ENCODE measurements around the gene RBBP8NL.
"Not testable (repeated sequence)": the region's sequence is repeated elsewhere in the genome, so short reads cannot be mapped to it uniquely, and the experiment has no call there.

Gene RBBP8NL

DNA sequence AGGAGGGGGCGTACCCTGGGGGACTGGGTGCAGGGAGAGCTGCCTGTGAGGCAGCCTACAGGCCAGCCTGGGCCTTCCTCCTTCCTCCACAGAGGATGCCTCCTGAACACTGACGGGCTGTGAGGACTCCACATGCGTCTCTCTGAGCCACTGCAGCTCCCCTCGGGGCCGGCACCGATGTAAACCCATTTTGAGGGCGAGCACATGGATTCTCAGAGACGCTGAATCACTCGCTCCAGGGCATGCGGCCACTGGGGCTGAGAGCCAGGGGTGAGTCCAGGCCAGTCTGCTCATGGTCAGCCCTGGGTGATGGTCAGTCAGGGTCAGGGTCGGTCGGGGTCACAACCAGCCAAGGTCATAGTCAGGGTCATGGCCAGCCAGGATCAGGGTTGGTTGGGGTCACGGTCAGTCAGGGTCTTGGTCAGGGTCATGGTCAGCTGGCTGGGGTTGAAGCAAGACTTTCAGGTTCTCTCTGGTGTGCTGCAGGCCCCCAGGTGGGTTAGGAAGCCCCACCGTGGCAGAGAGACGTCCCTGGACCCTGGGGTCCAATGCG, 14.7 kb upstream of the RBBP8NL start:
- DNase-seq (ENCODE audit: low read depth in 2 of 2): no peak

DNA sequence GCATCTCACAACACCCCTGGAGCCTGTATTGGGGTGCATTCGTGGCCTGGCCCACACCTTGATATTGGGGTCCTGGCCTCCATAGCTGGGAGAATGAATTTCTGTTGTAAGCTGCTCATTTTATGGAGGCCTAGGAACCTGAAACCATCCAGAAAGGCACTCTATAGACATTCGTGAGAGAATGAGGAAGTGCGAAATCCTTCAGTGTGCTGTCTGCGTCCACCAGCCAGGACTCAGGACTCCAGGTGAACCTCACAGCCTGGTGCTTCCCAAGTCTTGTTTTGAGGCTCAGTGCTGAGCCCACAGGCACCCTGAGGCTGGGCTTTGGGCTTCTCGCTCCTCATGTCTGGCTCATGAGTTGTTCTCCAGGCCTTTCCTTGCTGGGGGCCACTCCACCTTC, 11.9 kb upstream of the RBBP8NL start:
- DNase-seq (ENCODE audit: low read depth in 2 of 2): no peak

DNA sequence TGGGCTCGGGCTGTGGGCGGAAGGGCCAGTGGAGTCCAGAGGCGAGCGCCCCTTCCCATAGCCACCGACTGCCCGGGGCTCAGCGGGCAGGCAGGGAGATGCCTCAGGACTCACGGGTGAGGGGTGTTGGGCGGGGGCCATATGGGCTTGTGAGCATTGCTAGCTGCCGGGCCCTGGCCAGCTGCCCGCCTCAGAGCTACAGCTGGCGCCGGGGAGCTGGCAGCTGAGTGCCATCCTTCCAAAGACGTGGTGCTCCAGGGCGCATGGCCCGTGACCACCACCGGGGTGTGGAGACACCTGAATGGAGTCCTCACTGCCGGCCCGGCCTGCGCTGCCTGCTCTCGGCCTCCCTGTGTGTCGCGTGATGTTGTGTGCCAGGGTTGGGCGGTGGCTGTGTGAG, 10.6 kb upstream of the RBBP8NL start:
- no peak for DNase-seq (ENCODE audit: low read depth in 2 of 2)

DNA sequence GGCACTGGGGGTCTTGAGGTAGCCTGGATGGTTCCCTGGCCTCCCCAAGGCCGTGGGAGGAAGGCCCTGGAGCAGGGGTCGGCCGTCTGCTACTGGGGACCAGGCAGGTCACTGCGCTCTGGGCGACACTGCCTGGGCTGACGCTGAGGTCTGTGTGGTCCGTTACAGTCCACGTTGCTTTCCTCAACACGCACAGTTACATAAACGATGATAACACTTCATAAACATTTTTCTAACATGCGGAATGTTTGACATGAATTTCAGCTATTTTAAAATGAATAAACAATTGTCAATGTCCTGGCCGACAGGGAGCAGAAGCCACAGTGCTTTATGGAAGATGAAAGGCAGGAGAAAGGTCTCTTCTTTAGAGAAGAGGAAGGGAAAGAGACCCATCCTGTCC, 10.2 kb upstream of the RBBP8NL start:
- no peak for DNase-seq (ENCODE audit: low read depth in 2 of 2)

DNA sequence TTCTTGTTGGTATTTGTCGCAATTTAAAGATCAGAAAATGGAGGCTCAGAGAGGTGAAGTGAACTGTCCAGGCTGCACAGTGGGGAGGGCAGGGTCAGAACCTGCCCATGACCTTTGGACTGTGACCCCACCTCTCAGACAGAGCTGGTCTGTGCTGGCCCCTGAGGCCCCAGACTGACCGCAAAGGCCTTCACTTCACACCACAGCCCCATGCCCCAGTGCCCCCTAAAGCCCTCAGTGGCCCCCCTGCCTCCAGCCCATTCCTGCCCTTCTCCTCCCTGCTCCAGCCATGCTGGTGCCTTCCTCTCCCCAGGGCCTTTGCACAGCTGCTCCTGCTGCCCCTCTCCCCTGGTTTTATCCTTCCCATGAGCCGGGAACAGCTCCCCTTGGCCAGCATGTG, 9.4 kb upstream of the RBBP8NL start:
- DNase-seq (ENCODE audit: low read depth in 2 of 2): no peak

DNA sequence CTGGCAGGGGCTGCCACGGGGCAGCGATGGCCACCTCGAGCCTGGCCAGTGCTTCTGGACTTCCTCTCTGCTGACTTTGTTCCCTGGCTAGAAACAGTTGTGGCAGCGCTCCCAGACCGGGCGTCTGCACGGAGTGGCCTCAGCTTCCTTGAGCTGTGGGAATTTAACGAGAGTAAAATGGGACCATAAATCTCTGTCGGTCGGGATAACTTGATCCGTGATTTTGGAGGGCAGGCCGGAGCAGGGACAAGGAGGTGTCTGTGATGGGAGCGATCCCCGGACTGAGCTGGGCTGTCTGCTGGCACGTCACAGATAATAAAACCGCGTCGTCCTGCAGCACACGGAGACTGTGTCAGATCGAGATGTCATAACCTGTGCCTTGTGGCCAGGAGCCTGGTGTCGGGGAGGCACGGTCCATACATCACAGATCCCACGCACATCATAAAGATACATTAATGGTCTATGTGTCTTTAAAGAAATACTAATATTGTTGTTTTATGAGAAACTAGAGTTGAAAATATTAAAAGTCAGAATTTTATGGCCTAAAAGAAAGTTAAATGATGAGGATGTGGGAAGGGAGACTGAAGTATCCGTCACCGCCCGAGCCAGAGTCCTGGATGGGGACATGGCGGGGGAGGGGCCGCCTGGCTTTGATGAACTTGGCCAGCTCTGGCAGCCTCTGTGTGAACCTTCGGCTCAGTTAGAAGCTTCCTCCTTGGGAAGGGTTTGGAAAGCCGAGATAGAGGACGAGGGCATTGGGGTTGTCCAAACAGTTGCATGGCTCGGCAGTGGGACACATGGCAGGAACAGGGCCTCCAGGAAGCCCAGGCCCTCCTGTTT, 6.5 kb upstream of the RBBP8NL start:
- DNase-seq (ENCODE audit: low read depth in 2 of 2): no peak

DNA sequence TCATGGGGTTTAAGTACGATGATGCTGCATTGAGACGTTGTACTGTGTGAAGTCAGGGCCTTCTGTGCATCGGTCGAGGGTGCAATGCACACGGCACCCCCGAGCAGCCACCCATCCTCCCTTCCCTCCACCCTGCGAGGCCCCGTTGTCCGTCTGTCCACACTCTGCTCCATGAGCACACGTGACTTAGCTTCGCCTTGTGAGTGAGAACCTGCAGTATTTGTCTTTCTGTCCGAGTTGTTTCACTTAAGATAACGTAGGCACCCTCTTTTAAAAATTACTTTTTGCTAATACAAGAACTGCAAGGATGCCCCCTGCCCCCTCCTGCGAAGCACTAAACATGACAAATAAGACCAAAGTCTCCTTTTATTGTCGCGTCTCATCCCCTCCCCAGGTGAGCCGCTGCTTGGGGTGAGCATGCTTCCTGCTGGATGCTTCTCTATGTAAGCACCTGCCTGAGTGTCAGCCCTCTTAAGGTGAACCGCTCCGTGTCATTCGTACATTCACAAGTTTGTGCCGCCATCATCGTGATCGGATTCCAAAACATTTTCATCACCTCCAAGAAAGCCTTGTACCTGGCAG, 3.6 kb upstream of the RBBP8NL start:
- no peak for DNase-seq (ENCODE audit: low read depth in 2 of 2)

DNA sequence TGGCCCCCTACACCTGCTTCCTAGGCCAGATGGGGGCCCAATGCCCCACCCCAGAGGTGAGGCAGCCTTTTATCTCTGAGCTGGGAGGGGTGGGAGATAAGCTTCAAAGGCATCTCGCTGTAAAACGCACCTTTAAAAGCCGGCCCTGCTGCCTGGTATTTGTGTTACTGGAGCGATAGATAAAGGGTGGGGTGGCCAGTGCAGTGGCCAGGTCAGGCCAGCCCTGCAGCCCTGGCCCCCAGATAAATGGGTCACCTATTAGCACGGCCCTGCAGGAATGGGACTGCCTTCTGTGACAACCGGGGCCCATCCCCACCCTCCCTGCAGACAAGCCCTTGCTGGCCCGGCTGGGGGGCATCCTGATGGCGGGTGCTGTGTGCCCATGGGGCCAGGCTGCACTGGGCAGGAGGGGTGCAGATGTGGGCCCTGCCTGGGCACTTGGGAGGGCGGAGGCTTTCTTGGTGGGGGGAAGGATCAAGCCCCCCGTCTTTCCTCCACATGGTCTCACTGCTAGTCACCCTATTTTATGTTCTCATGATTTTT, 3.0 kb upstream of the RBBP8NL start:
- no peak for DNase-seq (ENCODE audit: low read depth in 2 of 2)

DNA sequence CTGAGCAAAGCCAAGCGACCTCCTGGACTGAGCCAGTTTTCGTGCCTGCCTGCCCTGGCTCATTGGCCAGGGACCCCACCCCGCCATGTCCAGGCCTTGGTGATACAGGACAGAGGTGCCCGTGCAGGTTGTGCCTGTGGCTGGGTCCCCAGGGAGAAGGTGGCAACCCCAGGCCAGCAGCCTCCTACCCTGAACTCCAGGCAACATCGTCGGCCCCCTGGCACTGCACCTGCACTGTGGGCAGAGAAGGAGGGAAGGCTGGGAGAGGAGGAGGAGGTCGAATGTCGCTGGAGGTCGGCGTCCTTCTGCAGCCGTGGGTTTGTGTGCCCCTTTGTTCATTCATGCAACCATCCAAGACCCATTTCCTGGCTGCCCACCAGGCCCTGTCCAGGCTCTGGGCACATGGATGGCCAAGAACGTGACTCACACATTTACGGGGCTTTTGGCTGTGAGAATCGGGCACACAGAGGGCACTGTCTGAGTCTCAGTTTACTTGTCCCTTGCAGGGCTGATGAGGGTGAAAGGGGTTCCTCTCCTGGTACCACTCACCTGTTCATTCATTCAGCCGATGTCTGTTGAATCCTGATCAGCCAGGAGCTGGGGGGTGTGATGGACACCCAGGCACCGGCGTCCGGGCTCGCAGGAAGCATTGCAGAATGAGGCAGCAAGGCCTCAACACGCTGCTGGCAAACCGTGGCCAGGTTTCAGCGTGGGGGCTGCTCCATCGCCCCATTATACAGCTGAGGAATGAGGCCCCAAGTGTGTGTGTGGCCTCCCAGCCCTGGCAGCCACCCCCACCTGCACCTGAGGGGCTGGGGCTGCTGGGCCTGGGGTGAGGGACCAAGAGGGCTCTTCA, 2.3 kb upstream of the RBBP8NL start:
- DNase-seq (ENCODE audit: low read depth in 2 of 2): no peak

DNA sequence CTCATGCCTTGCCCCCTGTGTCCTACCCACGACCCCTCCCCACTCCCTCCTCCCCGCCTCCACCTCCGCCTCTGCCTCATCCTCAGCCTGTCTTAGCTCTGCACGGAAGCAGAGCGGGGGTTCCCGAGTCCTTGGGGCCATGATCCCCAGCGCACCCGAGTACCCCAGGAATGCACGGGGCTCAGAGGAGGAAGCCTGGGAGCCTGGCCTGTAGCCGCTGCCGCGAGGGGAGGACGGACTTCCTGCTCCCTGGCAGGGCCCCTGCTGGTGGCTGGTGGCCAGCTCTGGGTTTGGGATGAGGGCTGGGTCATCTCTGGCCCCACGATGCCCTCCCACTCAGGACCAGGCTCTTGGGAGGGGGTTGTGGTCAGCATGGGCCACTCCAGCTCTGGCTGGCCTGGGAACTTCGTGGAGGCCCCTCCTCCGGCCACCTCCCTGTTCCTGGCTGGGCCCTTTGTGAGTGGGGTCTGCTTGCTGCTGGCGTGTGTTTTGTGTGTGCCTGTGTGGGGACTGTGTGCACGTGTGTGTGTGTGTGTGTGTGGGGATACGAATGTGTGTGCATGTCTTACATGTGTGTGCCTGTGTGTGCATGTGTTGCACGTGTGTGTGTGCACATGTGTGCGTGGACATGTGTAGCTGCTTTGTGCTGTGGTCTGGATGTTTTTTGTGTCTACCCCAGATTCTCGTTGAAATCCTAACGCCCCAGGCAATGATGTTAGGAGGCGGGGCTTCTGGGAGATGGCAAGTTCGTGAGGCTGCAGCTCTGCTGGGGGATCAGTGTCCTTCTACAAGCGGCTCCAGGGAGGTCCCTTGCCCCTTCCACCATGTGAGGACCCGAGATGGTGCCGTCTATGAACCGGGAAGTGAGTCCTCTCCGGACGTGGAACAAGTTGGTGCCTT, 1.3 kb upstream of the RBBP8NL start:
- no peak for DNase-seq (ENCODE audit: low read depth in 2 of 2)

DNA sequence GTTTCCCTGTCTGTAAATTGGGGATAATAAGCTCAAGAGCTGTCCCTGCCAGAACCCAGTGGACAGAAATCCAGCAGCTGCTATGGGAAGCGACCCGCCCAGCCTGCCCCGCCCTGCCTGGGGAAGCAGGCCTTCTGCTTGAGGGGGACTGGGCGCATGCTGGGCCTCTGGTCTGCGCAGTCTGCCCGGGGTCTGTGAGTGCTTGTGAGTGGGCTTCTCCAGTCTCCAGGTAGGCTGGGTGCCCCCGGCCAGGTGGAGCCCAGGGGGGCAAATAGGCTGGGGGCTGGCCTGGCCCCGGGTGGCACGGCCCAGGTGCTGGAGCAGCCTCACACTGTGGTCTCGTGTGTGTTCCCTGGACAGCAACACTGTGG, 648 bp upstream of the RBBP8NL start:
- no peak for DNase-seq (ENCODE audit: low read depth in 2 of 2)

DNA sequence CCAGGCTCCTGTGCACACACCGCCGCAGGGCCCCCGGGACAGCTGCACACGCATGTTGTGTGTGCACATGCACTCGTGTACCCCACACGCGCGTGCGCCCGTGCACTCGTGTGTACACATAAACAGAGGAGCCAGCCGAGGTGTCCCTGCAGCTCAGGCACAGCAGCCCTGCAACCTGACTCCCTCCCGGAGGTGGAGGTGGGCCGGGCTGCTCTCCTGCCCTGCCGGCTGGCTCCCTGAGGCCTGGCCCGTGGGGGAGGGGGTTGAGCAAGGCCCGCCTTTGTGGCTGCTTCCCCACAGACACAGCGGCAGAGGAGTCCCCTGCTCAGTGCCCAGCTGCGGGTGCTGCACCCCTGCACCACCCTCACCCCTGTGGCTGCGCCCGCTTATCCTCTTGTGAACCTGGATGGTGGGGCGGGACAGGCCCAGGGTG, 624 bp downstream of the RBBP8NL start:
- no peak for DNase-seq (ENCODE audit: low read depth in 2 of 2)

DNA sequence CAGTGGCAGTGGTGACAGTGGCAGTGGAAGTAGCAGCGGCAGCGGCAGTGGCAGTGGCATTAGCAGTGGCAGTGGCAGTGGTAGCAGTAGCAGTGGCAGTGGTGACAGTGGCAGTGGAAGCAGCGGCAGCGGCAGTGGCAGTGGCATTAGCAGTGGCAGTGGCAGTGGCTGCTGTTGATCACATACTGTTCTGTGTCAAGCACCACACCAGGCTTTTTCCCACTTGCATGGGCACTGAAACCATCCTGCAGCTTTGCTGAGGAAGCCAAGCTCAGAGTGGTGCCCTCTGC, 1.3 kb downstream of the RBBP8NL start:
- DNase-seq (ENCODE audit: low read depth in 2 of 2): not testable (repeated sequence)

DNA sequence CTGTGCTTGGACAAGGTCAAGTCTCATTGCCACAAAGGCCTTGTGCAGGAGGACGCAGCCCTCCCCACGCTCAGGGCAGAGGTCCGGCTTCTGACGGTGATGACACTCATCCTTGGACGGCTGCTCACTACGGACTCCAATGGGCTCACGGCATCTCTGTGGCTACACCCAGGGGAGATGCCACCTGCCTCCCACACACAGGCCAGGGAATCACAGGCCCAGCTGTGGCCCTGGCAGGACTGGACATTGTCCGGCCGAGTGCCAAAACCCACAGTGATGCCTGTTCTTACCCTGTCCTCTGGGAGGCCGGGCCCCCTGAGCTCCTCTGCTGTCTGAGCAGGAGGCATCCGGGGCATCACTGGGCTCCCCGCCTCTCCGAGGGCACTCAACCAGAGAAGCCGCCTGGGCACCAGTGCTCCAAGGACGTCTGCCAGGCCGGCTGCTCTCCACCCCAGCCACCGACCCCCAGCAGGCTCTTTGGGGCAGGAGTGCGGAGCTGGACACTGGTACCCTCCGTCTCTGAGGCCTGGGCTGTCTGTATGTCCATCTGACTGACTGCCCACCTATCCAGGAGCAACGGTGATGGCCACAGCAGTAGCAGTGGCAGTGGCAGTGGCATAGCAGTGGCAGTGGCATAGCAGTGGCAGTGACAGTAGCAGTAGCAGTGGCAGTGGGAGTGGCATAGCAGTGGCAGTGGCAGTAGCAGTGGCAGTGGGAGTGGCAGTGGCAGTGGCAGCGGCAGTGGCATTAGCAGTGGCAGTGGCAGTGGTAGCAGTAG, 1.9 kb downstream of the RBBP8NL start:
- no peak for DNase-seq (ENCODE audit: low read depth in 2 of 2)

DNA sequence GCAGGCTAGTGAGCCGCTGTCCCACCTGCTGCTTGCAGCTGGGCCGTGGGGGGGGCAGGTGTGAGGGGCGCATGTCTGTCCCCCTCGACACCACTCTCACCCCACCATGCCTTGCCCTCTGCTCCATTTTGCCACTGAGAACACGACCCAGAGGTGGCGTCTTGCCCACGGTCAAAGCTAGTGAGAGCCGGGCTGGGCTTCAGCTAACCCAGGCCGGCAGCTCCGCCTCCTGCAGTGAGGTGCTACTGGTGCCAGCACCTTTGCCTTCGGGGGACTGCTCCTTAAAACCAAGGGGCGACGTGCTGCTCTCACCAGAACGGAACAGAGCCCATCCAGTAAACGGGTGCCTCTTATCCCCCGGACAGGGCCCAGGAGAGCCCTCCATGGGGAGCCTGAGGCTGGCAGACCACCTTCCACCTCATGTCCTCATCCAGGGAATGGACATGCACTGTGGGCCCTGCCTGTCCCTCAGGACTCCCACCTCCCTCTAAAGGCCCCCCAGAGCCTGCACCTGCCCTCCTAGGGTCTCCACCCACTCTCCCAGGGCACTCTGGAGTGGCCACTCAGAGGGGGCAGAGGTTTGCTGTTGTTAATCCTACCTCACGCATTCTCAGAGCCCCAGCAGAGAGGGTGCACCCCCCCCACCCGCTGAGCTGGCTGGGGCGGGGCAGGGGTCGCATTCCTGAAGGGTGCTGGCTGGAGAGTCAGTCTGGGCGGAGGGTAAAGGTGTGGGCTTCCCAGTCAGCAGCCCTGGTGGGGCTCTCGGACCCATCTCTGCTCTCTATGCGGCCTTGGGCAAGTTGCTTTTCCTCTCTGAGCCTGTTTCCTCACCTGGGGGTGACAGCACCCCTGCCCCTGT, 2.9 kb downstream of the RBBP8NL start:
- DNase-seq (ENCODE audit: low read depth in 2 of 2): no peak

DNA sequence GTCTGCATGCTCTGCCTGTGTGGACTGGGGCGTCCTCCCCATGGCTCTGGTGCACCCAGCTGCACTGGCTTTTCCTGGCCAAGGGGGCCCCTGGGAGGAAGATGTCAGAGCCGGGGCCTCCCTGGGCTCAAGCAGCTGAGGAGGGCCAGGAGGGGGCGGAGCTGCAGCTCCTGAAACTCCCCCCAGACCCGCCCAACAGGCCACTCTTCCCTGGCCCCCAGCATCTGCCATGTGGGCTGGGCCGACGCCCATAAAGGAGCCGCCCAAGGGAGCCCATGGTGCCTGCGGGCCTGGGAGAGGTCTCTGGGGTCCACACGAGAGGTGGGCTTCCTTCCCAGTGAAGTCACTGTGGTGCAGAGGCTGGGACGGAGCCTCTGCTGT, 4.0 kb downstream of the RBBP8NL start:
- no peak for DNase-seq (ENCODE audit: low read depth in 2 of 2)

DNA sequence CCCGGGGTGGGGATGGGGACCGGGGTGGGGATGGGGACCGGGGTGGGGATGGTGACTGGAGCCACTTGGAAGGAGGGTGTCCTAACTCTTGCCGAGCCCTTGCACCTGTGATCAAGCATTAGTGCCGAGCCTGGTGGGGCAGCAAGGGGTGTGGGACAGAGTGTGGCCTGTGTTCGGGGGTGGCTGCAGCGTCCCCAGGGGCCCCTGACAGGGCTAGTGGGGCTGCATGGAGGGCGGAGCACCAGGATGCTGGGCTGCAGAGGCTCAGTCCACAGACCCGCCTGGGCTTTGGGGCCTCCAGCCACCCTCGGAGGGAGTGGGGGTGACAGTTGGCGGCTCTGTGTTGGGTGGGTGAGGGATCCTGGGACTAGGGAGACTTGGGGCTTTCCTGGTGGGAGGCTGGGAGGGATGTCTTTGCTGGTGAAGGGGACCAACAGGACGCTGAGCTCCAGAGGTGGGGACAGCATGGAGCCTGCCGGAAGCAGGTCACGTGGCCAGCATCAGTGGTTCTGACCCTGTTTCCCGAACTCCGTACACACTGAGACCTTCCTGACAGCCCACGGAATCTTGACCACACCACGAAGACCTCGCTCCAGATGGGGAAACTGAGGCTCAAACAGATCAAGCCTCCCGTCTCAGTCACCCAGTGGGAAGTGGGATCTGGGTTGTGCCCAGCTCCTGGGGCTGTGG, 4.6 kb downstream of the RBBP8NL start:
- DNase-seq (ENCODE audit: low read depth in 2 of 2): no peak

DNA sequence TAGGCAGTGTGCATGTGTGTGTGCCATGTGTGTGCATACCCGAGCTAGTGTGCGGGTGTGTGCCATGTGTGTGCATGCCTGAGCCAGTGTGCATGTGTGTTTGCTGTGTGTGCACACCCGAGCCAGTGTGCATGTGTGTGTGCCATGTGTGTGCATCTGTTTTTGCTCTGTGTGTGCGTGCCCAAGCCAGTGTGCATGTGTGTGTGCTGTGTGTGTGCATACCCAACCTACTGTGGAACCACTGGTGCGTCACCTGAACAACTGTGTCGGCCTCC, 5.7 kb downstream of the RBBP8NL start:
- DNase-seq (ENCODE audit: low read depth in 2 of 2): no peak

All from stimulated activated CD4-positive, alpha-beta T cell treated with anti-CD3 and anti-CD28 coated beads, Interleukin-1b, Interleukin-23, amount 100 ng/mL, for 1 hour (primary cell).